HepG2 (cell line): Measurements from ENCODE around the gene SARS2. TPM values are rescaled to one million over a fixed set of nuclear protein-coding genes. Genes with fewer than 3 reads are reported as not detected.

Experiments
- HDAC2 ChIP-seq: sonication (generic); formaldehyde crosslinking; IDR thresholded peaks from 2 replicates; pipeline ENCODE4 v1.4.0; 2020; ENCODE audit warnings: missing genetic modification reagents
- KAT8 ChIP-seq: IDR thresholded peaks from 2 replicates; pipeline ENCODE4 v1.6.1; 2016; ENCODE audit warnings: missing genetic modification reagents, missing compliant biosample characterization
- KDM5A ChIP-seq: fragments of 200-600 bp; sonication (generic); IDR thresholded peaks from 2 replicates; pipeline ENCODE4 v1.7.0; 2018; ENCODE audit warnings: antibody characterized with exemption, mild to moderate bottlenecking, low read length, borderline replicate concordance
- NFE2L1 ChIP-seq: sonication (generic); formaldehyde crosslinking; IDR thresholded peaks from 2 replicates; pipeline ENCODE4 v1.4.0; 2020; ENCODE audit warnings: missing genetic modification reagents, mild to moderate bottlenecking, borderline replicate concordance
- PPARG ChIP-seq: conservative IDR thresholded peaks from 2 replicates; pipeline ENCODE4 v1.6.1; 2016; ENCODE audit warnings: missing biosample characterization, missing genetic modification reagents
- RFX3 ChIP-seq: IDR thresholded peaks from 2 replicates; pipeline ENCODE4 v1.6.1; 2016; ENCODE audit warnings: missing biosample characterization, missing genetic modification reagents
- SOX13 ChIP-seq, 3 experiments: fragments of 450-650 bp in 1 of 3; sonication (generic) in 1 of 3; formaldehyde crosslinking in 1 of 3; IDR thresholded peaks in 2 of 3; conservative IDR thresholded peaks in 1 of 3; 2 replicates each; pipeline versions ENCODE4 v1.5.0 to v1.6.1; 2016 to 2020; ENCODE audit warnings: antibody characterized with exemption in 1 of 3, mild to moderate bottlenecking in 1 of 3, missing compliant biosample characterization in 1 of 3, missing genetic modification reagents in 1 of 3, moderate library complexity in 1 of 3
- SRSF1 ChIP-seq: fragments of 200-400 bp; formaldehyde crosslinking; optimal IDR thresholded peaks from 2 replicates; pipeline ENCODE3; 2017; ENCODE audit warnings: mild to moderate bottlenecking, low read depth, low read length, moderate library complexity
- TCF7L2 ChIP-seq: IDR thresholded peaks from 2 replicates; pipeline ENCODE4 v1.6.1; 2011; ENCODE audit warnings: mild to moderate bottlenecking, low read depth, low read length, moderate library complexity
- TOPORS ChIP-seq: sonication (generic); formaldehyde crosslinking; IDR thresholded peaks from 2 replicates; pipeline ENCODE4 v1.8.0; 2023; ENCODE audit warnings: mild to moderate bottlenecking, missing genetic modification reagents
- ZNF563 ChIP-seq: sonication (generic); formaldehyde crosslinking; IDR thresholded peaks from 2 replicates; pipeline ENCODE4 v1.8.0; 2022; ENCODE audit warnings: mild to moderate bottlenecking, moderate library complexity, missing genetic modification reagents
- ZNF883 ChIP-seq: sonication (generic); formaldehyde crosslinking; IDR thresholded peaks from 2 replicates; pipeline ENCODE4 v1.5.1; 2020; ENCODE audit warnings: mild to moderate bottlenecking, missing genetic modification reagents; ENCODE audit errors: not compliant biosample characterization
- ZSCAN20 ChIP-seq: sonication (generic); formaldehyde crosslinking; IDR thresholded peaks from 2 replicates; pipeline ENCODE4 v1.4.0; 2020; ENCODE audit warnings: missing genetic modification reagents, mild to moderate bottlenecking, borderline replicate concordance
- ZSCAN21 ChIP-seq: sonication (generic); formaldehyde crosslinking; IDR thresholded peaks from 2 replicates; pipeline ENCODE4 v1.8.0; 2022; ENCODE audit warnings: mild to moderate bottlenecking, missing genetic modification reagents, moderate library complexity, borderline replicate concordance
- polyA plus RNA-seq, 8 experiments: library from polyadenylated mRNA; depleted of rRNA in 3 of 8; stranded (reverse) in 7 of 8; unstranded in 1 of 8; fragments of >200 nt; fragmentation: Illumina TruSeq in 4 of 8; extraction: Trizol in 4 of 8; gene quantifications; 2 replicates each; pipeline versions ENCODE4 v1.2.1 to v1.2.3, GENCODE V29; 2011 to 2016; ENCODE audit warnings: low read depth in 4 of 8, missing spikeins in 1 of 8, mixed read lengths in 1 of 8; ENCODE audit not compliant: insufficient read depth in 1 of 8
- total RNA-seq, 5 experiments: library from RNA; depleted of rRNA; stranded (reverse); fragments of >200 nt; fragmentation: Illumina TruSeq; extraction: Trizol; gene quantifications; 2 replicates each; pipeline ENCODE4 v1.2.3, GENCODE V29; 2016; ENCODE audit warnings: low read depth in 1 of 5
- TF ChIP-seq, protein P1 (sequence below): sonication (generic); formaldehyde crosslinking; IDR thresholded peaks from 2 replicates; pipeline ENCODE4 v1.4.0; 2020; ENCODE audit warnings: missing genetic modification reagents
- TF ChIP-seq, protein P2 (sequence below): sonication (generic); formaldehyde crosslinking; IDR thresholded peaks from 2 replicates; pipeline ENCODE4 v1.4.0; 2020; ENCODE audit warnings: missing genetic modification reagents
- TF ChIP-seq, protein P3 (sequence below): sonication (generic); formaldehyde crosslinking; IDR thresholded peaks from 2 replicates; pipeline ENCODE4 v1.9.0; 2022; ENCODE audit warnings: low read depth, missing genetic modification reagents
- TF ChIP-seq, protein P4 (sequence below): sonication (generic); formaldehyde crosslinking; IDR thresholded peaks from 2 replicates; pipeline ENCODE4 v1.5.1; 2020; ENCODE audit warnings: missing genetic modification reagents, mild to moderate bottlenecking, borderline replicate concordance

Gene SARS2
- total and polyA plus RNA-seq, 2 of the 13 experiments (the other 11 are each of a cell fraction or from before 2014, with no cell fraction given): 40.0 to 48.6 TPM

DNA sequence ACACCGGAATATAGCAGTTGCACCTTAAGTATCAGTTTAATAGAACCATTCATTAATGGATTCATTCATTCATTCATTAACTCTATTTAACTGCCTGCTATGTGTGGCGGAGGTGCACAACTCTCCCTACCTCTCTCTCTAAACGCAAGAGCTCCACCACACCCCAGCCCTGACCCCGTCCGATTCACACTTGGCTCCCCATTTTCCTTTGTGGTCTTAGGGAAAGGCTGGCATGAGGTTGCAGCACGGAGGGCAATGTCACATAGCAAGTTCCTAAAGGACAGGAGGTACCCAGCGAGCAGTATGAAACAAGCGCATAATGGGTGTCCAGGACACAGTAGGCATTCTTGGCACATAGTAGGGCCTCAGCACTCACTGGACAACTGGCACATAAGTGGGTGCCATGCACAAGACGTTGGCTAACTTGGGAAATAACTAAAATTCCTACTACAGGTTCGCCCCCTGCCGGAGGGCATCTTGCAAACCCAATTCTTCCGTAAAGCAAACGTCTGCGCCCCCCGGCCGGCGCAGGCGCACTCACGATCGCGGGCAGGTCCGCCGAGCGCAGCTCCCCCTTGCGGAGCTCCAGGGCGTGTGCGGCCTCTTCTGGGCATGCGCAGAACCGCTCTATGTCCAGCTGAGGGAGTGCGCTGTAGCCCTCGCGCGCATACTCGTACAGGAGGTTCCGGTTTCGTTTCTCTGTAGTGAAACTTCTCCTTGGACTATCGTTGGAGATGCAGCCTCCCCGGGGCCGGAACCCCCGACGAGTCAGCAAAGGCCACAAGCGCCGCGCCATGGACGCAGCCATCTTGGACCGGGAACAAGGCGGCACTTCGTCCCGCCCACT, at the start of gene SARS2 (continued):
- TF ChIP-seq, protein P1, sequence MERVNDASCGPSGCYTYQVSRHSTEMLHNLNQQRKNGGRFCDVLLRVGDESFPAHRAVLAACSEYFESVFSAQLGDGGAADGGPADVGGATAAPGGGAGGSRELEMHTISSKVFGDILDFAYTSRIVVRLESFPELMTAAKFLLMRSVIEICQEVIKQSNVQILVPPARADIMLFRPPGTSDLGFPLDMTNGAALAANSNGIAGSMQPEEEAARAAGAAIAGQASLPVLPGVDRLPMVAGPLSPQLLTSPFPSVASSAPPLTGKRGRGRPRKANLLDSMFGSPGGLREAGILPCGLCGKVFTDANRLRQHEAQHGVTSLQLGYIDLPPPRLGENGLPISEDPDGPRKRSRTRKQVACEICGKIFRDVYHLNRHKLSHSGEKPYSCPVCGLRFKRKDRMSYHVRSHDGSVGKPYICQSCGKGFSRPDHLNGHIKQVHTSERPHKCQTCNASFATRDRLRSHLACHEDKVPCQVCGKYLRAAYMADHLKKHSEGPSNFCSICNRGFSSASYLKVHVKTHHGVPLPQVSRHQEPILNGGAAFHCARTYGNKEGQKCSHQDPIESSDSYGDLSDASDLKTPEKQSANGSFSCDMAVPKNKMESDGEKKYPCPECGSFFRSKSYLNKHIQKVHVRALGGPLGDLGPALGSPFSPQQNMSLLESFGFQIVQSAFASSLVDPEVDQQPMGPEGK (CRISPR knock-in tag): peak; percentile 20; the same call in 1 of the 2 replicates
- TF ChIP-seq, protein P2, sequence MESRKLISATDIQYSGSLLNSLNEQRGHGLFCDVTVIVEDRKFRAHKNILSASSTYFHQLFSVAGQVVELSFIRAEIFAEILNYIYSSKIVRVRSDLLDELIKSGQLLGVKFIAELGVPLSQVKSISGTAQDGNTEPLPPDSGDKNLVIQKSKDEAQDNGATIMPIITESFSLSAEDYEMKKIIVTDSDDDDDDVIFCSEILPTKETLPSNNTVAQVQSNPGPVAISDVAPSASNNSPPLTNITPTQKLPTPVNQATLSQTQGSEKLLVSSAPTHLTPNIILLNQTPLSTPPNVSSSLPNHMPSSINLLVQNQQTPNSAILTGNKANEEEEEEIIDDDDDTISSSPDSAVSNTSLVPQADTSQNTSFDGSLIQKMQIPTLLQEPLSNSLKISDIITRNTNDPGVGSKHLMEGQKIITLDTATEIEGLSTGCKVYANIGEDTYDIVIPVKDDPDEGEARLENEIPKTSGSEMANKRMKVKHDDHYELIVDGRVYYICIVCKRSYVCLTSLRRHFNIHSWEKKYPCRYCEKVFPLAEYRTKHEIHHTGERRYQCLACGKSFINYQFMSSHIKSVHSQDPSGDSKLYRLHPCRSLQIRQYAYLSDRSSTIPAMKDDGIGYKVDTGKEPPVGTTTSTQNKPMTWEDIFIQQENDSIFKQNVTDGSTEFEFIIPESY (CRISPR knock-in tag): peak; percentile 45; the same call in 1 of the 2 replicates
- TF ChIP-seq KDM5A: peak; percentile 86
- TF ChIP-seq TOPORS: 0 out of 2 replicates have a peak, but pooled peaks have one; percentile 16
- no peak for TF ChIP-seq ZNF883
- no peak for TF ChIP-seq SRSF1
- TF ChIP-seq PPARG: peak; percentile 54
- 0 out of 2 replicates have a peak, but pooled peaks have one; percentile 16 for TF ChIP-seq ZSCAN20 (CRISPR knock-in tag)
- TF ChIP-seq, protein P3, sequence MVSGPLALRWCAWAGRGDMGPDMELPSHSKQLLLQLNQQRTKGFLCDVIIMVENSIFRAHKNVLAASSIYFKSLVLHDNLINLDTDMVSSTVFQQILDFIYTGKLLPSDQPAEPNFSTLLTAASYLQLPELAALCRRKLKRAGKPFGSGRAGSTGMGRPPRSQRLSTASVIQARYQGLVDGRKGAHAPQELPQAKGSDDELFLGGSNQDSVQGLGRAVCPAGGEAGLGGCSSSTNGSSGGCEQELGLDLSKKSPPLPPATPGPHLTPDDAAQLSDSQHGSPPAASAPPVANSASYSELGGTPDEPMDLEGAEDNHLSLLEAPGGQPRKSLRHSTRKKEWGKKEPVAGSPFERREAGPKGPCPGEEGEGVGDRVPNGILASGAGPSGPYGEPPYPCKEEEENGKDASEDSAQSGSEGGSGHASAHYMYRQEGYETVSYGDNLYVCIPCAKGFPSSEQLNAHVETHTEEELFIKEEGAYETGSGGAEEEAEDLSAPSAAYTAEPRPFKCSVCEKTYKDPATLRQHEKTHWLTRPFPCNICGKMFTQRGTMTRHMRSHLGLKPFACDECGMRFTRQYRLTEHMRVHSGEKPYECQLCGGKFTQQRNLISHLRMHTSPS: peak; percentile 94
- no peak for TF ChIP-seq SOX13 (IDR thresholded peaks at IDR 0.05)
- 0 out of 4 replicates have a peak, but pooled peaks of 1 of the 2 experiments have one; percentile 3 for TF ChIP-seq SOX13 (CRISPR knock-in tag; conservative IDR thresholded peaks at IDR 0.05 in 1 of 2, IDR thresholded peaks at IDR 0.05 in 1 of 2)
- TF ChIP-seq, protein P4, sequence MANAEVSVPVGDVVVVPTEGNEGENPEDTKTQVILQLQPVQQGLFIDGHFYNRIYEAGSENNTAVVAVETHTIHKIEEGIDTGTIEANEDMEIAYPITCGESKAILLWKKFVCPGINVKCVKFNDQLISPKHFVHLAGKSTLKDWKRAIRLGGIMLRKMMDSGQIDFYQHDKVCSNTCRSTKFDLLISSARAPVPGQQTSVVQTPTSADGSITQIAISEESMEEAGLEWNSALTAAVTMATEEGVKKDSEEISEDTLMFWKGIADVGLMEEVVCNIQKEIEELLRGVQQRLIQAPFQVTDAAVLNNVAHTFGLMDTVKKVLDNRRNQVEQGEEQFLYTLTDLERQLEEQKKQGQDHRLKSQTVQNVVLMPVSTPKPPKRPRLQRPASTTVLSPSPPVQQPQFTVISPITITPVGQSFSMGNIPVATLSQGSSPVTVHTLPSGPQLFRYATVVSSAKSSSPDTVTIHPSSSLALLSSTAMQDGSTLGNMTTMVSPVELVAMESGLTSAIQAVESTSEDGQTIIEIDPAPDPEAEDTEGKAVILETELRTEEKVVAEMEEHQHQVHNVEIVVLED (CRISPR knock-in tag): peak; percentile 68; the same call in 1 of the 2 replicates
- 0 out of 2 replicates have a peak, but pooled peaks have one; percentile 11 for TF ChIP-seq ZSCAN21 (CRISPR knock-in tag)
- no peak for TF ChIP-seq RFX3 (CRISPR knock-in tag)
- TF ChIP-seq TCF7L2: no peak
- TF ChIP-seq ZNF563 (CRISPR knock-in tag): no peak
- TF ChIP-seq HDAC2 (CRISPR knock-in tag): peak; percentile 74
- TF ChIP-seq NFE2L1 (CRISPR knock-in tag): no peak
- TF ChIP-seq KAT8 (CRISPR knock-in tag): peak; percentile 94
